Astrocyte of the hippocampus (primary cell): ENCODE measurements around the gene NNMT.
A peak's percentile ranks its signal among the peaks of the same experiment; 100 is the strongest.

Experiments
- DNase-seq: peaks from one replicate; pipeline ENCODE4 v3.0.0; 2011; ENCODE audit warnings: low read depth, low spot score

Gene NNMT

GRCh38 chr11:114295676-114296604 lies at the start of gene NNMT:
Gene NNMT (plus strand): TSS chr11:114296399. CDS start chr11:114296557, 158 bp downstream.
- peak; percentile 96 for DNase-seq

DNA sequence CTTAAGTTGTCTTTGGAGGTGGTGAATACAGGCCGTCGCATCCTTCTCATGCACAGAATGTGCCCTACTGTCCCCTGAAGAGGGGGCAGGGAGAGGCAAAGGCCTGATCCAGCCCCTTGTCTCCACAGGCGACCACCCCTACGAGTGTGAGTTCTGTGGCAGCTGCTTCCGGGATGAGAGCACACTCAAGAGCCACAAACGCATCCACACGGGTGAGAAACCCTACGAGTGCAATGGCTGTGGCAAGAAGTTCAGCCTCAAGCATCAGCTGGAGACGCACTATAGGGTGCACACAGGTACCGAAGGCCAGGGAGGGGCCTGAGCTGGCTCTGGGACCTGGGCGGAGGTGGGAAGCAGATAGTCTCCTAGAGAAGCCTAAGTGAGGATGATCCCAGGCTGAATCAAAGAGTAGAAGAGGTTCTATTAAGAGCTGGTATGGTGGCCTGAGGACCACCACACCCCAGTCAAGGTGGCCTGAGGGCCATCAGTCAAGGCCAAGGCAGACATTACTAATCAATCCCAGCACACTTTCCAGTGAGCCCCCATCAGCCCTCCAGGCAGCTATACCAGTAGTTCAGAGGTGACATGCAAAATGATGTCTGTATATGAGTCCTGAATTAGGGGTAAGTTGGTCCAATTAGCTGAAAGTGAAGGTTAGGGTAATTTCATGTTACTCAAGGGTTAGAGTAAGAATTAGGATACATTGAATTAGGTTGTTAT lies 49.0 kb upstream of the NNMT start:
- no peak for DNase-seq

DNA sequence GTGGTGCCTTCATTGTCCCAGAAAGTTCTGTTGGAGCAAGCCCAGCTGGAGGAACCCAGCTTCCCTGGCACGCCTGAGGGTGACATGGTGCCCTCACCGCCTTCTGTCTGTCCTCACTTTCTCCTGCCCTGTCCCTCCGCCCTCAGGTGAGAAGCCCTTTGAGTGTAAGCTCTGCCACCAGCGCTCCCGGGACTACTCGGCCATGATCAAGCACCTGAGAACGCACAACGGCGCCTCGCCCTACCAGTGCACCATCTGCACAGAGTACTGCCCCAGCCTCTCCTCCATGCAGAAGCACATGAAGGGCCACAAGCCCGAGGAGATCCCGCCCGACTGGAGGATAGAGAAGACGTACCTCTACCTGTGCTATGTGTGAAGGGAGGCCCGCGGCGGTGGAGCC lies 46.0 kb upstream of the NNMT start:
- DNase-seq: no peak

- no peak for DNase-seq
These were observed 45.0 kb upstream of the NNMT start for GRCh38 chr11:114250993-114251814.

- DNase-seq: no peak
These were observed 44.3 kb upstream of the NNMT start for GRCh38 chr11:114251815-114252337.

DNA sequence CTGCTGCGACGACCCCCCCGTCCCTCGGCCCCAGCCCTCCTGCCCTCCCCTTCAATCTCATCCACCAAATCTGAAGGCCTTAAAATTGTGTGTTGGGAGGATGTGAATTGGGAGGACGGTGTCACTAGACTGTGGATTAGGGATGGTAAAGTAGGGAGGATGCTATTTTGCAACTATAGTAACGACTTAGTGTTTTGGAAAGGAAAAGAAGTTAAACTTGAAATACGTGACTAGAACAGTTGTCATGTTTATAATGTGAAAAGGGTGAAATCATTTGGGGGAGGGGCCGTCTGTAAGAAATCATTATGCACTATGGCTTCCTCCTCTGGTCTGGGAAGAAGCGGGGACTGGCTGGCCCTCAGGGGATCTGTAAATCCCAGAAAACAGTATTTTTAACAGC lies 43.4 kb upstream of the NNMT start:
- DNase-seq: no peak

DNA sequence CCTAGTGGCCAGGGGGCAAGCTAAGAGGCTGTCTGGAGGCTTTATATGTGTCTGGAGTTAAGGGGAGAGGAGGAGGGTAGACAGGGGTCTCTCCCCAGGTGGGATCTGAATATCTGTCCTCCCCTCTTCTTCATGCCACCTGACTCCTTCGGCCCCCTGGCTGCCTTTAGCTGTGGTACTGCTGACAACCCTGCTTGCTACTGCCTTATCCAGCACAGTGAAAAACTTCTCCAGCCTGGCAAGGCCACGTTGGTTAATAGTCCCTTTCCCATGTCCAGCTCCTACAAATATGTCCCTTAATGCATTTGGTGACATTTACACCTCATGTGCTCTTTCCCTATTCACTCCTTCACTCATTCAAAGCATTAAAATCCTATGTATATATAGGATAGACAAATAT lies 42.4 kb upstream of the NNMT start:
- no peak for DNase-seq

GRCh38 chr11:114254571-114255146 lies 41.5 kb upstream of the NNMT start:
- DNase-seq: no peak

DNA sequence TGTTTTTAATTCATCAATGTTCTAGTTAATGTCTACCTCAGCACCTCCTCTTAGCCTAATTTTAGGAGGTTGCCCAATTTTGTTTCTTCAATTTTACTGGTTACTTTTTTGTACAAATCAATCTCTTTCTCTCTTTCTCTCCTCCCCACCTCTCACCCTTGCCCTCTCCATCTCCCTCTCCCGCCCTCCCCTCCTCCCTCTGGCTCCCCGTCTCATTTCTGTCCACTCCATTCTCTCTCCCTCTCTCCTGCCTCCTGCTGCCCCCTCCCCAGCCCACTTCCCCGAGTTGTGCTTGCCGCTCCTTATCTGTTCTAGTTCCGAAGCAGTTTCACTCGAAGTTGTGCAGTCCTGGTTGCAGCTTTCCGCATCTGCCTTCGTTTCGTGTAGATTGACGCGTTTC lies 40.9 kb upstream of the NNMT start:
- DNase-seq: no peak

DNA sequence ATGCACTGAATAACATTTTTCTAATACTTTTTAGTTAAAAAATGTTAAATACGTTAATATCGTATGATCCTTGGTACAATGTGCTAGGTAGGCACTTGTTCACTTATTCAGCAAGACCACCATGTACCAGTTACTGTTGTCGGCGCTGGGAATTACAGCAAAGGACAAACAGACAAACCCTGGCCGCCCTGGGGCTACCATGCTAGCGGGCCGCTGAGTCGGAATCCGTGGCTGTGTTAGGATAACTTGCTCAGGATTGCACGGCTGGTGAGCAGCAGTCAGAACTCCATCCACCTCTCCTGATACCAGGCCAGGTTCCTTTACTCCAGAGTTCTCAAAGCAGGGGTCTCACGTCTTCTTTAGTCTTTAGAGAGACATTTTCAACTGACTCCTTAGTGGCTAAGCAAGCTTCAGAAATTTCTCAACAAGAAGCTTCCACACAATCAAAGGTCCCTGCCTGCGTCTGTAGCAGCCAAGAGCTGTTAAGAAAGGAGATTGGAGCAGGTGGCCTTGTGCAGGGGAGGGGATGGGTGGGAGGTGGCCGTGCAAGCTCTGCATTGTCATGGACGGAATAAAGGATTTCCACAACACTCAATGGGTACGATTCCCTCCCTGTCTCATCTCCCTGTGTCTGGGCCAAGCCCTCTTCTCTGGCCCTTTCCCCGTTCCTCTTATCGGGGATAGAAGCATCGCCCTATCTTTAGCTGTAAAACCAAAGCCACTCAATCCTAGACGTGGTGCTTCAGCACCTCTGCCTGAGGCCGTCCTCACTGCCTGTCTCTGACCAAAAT lies 39.8 kb upstream of the NNMT start:
- DNase-seq: no peak

GRCh38 chr11:114256967-114257286 lies 39.3 kb upstream of the NNMT start:
- DNase-seq: no peak

GRCh38 chr11:114257621-114258558 lies 38.3 kb upstream of the NNMT start:
- peak; percentile 61 for DNase-seq

DNA sequence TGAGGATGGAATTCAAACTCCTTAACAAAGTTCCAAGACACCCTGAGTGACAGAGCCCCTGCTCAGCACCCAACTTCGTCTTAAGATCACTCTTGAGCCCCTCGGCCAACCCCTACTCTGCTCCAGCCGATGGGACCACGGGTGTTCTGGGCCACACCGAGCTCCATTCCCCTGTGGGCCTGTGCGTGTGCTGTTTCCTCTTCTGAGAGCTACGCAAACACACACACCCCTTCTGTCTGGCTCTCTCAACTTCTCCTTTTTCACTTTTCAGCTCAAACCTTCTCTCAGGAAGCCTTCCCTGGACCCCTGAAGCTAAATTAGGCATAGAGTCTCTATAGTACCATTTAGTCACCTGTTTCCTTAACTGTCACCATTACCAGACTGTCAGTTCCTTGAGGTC lies 37.5 kb upstream of the NNMT start:
- DNase-seq: no peak

- DNase-seq: no peak
These were observed 37.1 kb upstream of the NNMT start for GRCh38 chr11:114259124-114259526.

GRCh38 chr11:114259551-114259983 lies 36.6 kb upstream of the NNMT start:
- DNase-seq: no peak

GRCh38 chr11:114260077-114260476 lies 36.1 kb upstream of the NNMT start:
- no peak for DNase-seq

GRCh38 chr11:114260483-114260882 lies 35.7 kb upstream of the NNMT start:
- DNase-seq: no peak

- no peak for DNase-seq
These were observed 34.4 kb upstream of the NNMT start for GRCh38 chr11:114261791-114262190.

DNA sequence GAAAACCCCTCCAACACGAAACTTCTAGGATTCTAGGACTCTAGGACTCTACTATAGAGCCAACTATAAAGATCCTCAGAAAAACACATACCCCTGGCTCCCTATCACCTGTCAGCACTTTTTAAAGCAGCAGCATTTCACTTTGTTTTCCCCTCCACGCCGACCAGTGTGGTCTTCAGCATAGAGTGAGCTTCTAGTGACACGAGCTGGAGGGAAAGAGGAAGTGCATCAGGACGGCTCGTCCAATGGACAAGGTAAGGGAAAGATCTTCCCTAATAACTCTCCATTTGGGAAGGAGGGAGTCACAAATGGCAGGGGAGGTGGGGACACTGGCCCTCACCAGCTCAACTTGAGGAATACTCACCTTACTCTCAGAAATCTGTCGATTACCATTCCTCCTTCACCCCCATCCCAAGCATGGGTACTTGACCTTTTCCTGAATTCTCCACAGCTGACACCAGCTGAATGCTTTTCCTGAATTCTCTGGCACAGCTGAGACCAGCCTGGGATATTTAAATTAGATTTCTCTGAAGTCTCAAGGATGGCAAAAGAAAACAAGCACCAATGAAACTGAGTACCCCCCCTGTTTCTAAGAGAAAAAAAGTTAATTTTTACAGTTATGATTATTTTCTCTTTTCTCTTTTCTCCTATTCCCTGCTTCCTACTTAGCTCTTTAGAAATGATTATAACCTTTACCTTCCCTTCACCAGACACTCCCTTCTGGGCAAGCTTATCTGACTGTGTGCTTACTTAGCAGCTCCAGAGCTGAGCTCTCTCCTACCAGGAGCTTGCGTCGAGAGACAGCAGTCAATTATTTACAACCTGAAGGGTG lies 33.3 kb upstream of the NNMT start:
- peak; percentile 76 for DNase-seq
